Metanephros (tissue), 2 donors: ENCODE data around the gene CCNB1IP1. TPM values are rescaled to one million over a fixed set of nuclear protein-coding genes. Genes with fewer than 3 reads are reported as not detected.

ENCODE experiments used
- small RNA-seq: library from RNA; depleted of rRNA; stranded (forward); fragments of <200 nt; gene quantifications from one replicate; pipeline ENCODE3, GENCODE V24; 2014; ENCODE audit warnings: low replicate concordance
- total RNA-seq: library from RNA; depleted of rRNA; stranded (reverse); fragments of >200 nt; gene quantifications from one replicate; pipeline ENCODE4 v1.2.3, GENCODE V29; 2014

CCNB1IP1 gene, protein sequence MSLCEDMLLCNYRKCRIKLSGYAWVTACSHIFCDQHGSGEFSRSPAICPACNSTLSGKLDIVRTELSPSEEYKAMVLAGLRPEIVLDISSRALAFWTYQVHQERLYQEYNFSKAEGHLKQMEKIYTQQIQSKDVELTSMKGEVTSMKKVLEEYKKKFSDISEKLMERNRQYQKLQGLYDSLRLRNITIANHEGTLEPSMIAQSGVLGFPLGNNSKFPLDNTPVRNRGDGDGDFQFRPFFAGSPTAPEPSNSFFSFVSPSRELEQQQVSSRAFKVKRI
- total RNA-seq: 89.1 TPM

DNA sequence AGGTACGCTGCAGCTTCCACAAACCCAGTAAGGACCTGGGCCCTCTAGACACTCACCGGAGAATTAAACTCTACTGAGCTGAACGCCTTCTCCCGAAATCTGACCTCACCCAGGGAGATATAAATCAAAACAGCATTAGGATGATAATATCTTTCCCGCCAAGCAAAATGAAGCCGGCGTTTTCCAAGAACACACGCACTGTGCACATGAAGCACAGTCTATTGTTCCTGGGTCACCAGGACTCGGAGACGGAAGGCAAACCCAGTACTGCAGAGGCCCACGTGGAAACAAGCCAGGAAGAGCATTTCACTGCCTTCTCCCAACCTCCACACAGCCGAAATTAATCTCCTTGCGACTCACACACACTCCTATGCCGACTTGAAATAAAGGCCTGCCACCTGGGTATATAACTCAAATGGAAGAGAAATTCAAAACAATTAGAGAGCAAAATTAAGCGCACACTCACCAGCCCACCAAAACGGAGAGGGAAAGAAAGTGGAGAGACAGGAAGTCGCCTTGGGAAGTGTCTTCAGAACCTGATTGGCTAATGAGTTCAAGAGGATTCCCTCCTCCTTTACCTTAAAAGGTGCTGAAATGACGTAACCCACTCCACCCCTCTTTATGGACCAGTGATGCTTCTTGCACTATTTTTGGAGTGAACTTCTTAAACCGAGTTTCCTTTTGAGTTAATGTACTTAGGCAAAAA, at the start of gene CCNB1IP1:
Gene CCNB1IP1, minus strand, starts transcription at position 492 of the 706 bp plus-strand sequence. CDS start 16,756 bp downstream, outside the sequence.

DNA sequence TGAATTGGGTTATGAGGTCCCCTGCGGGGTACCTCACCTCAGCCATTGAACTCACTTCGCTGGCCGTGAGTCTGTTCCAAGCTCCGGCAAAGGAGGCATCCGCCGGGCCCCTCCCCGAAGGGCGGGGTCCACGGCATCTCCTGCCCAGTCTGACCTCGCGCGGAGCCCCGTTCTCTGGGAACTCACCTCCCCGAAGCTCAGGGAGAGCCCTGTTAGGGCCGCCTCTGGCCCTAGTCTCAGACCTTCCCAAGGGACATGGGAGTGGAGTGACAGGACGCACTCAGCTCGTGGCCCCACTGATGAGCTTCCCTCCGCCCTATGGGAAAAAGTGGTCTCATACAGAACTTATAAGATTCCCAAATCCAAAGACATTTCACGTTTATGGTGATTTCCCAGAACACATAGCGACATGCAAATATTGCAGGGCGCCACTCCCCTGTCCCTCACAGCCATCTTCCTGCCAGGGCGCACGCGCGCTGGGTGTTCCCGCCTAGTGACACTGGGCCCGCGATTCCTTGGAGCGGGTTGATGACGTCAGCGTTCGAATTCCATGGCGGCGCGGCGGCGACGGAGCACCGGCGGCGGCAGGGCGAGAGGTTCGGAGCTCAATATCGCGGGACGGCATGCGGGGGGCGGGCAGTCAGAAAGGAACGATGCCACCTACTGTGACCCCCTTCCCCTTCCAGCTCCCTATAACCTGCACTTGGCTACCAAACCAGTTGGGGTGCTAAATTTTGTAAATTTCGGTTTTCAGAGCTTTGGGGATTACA, 10.2 kb upstream of the CCNB1IP1 start, which contains the start of gene PARP2:
Gene PARP2, plus strand, starts transcription at position 544 of the 770 bp plus-strand sequence. Its CDS starts 7 bp downstream, at position 551.

DNA sequence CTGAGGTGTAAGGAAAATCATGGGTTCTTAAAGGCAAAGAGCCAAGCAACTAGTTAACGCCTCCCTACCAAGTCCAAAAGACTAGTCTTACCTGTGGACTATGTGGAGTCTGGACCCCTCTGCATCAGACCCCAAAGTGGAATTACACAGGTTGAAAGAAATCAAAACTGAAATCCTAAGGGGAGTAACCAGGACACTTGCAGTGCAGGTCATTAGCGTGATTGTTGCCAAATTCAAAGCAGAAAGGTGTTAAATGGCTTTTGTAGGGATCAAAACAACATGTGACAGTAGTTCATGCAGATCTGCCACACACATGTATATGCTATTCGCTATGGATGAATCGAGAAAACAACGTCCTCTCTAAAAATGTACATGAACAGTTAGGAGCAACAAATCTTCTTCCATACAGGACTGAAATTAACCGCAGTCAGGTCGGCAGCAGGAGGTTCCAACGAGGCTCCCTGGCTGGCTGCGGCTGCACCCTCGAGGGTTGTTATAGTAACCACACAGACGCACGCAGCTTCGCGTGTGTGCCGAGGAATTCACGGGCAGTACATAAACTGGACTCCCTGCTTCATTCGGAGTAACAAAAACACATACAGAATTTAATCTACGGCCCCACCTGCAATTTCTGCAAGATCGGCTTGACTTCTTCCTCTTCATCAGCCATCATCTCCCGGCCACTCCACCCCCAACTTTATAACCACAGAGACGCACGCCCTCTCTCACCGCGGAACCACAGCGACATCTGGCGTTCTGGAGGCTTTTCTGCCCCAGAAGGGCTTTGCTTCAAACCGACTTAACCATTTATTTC, 27.6 kb downstream of the CCNB1IP1 start, which contains the start of gene TTC5:
Gene TTC5, minus strand, starts transcription at position 687 of the 814 bp plus-strand sequence. Its CDS starts 14 bp downstream, at position 673.

Small RNA genes within 50 kb of the gene (small RNA-seq; reads per million reads assigned to genes)
- 0.30 reads per million, percentile 31 among the genes with 10 or more reads in this experiment for gene SNORA79B
- 491 reads per million, percentile 99 among the genes with 10 or more reads in this experiment for gene SNORD126

Other genes with a start within 250 kb of the CCNB1IP1 start
- gene OR4K17, start 222.5 kb downstream of the CCNB1IP1 start, total RNA-seq: not detected
- gene OR4N5, start 194.5 kb downstream of the CCNB1IP1 start, total RNA-seq: not detected
- not detected for gene OR11G2, start 142.4 kb downstream of the CCNB1IP1 start, total RNA-seq
- not detected for gene OR11H6, start 109.6 kb downstream of the CCNB1IP1 start, total RNA-seq
- not detected for gene OR11H7, start 104.3 kb downstream of the CCNB1IP1 start, total RNA-seq
- not detected for gene OR11H4, start 94.0 kb downstream of the CCNB1IP1 start, total RNA-seq
- 20.5 TPM for gene TTC5, start 27.3 kb downstream of the CCNB1IP1 start, total RNA-seq
- 16.9 TPM for gene PARP2, start 10.4 kb upstream of the CCNB1IP1 start, total RNA-seq
- 14.9 TPM for gene TEP1, start 80.2 kb upstream of the CCNB1IP1 start, total RNA-seq
- gene KLHL33, start 102.9 kb upstream of the CCNB1IP1 start, total RNA-seq: 1.5 TPM
- 48.1 TPM for gene OSGEP, start 121.5 kb upstream of the CCNB1IP1 start, total RNA-seq
- gene APEX1, start 121.9 kb upstream of the CCNB1IP1 start, total RNA-seq: 76.1 TPM
- 26.3 TPM for gene PIP4P1, start 128.2 kb upstream of the CCNB1IP1 start, total RNA-seq
- gene PNP, start 136.1 kb upstream of the CCNB1IP1 start, total RNA-seq: 71.3 TPM
- not detected for gene RNASE10, start 172.3 kb upstream of the CCNB1IP1 start, total RNA-seq
- not detected for gene RNASE9, start 227.8 kb upstream of the CCNB1IP1 start, total RNA-seq